ENCODE results near the gene CDC25C.

GRCh38 chr5:138305797-138306196 lies 25.8 kb downstream of the CDC25C start:
- TF ChIP-seq, protein P1, sequence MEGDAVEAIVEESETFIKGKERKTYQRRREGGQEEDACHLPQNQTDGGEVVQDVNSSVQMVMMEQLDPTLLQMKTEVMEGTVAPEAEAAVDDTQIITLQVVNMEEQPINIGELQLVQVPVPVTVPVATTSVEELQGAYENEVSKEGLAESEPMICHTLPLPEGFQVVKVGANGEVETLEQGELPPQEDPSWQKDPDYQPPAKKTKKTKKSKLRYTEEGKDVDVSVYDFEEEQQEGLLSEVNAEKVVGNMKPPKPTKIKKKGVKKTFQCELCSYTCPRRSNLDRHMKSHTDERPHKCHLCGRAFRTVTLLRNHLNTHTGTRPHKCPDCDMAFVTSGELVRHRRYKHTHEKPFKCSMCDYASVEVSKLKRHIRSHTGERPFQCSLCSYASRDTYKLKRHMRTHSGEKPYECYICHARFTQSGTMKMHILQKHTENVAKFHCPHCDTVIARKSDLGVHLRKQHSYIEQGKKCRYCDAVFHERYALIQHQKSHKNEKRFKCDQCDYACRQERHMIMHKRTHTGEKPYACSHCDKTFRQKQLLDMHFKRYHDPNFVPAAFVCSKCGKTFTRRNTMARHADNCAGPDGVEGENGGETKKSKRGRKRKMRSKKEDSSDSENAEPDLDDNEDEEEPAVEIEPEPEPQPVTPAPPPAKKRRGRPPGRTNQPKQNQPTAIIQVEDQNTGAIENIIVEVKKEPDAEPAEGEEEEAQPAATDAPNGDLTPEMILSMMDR (conservative IDR thresholded peaks at IDR 0.05) = no peak
- no peak for TF ChIP-seq EZH2 (IDR thresholded peaks at IDR 0.05; ENCODE audit: low read depth)

All from PC-9 (cell line).